Naive thymus-derived CD4-positive, alpha-beta T cell (primary cell): Measurements from ENCODE around the gene RSAD1. TPM values are rescaled to one million over a fixed set of nuclear protein-coding genes. Genes with fewer than 3 reads are reported as not detected.
A peak's percentile ranks its signal among the peaks of the same experiment; 100 is the strongest.

Source experiments
- ATAC-seq: fragments of 150-1000 bp; cut with Tn5 transposase; 2 replicates; pipeline ENCODE4 v1.10.0; 2021; ENCODE audit warnings: mild to moderate bottlenecking, moderate library complexity
- CTCF ChIA-PET: fragments of 350-600 bp; sonication (Branson Sonifier 250); formaldehyde crosslinking; loops from one replicate; lab custom pipeline; 2021; ENCODE audit warnings: antibody characterized with exemption; lab: Charles Lee
- POLR2A ChIA-PET: fragments of 350-600 bp; sonication (Branson Sonifier 250); formaldehyde crosslinking; loops from one replicate; lab custom pipeline; 2021; ENCODE audit warnings: antibody characterized with exemption, inconsistent platforms; lab: Charles Lee
- DNase-seq, 9 donors: peaks; one replicate each; pipeline versions ENCODE4 v3.0.0 to v3.0.0-alpha.2; 2020 to 2022; ENCODE audit warnings: mixed read lengths in 1 of 9
- H3K27ac ChIP-seq: one replicate; pipeline ENCODE4 v1.7.0; 2013; ENCODE audit warnings: mild to moderate bottlenecking, low read depth, low read length, moderate library complexity
- H3K27me3 ChIP-seq, 2 donors: one replicate each; pipeline ENCODE4 v1.7.0; 2013; ENCODE audit warnings: low read length in 2 of 2, mild to moderate bottlenecking in 2 of 2, moderate library complexity in 2 of 2; ENCODE audit not compliant: control insufficient read depth in 2 of 2, insufficient read depth in 2 of 2
- H3K36me3 ChIP-seq, 3 experiments: 1 replicate in 2 of 3; 2 replicates in 1 of 3; pipeline ENCODE4 v1.7.0; 2013; ENCODE audit warnings: low read length in 3 of 3, mild to moderate bottlenecking in 3 of 3, moderate library complexity in 1 of 3; ENCODE audit not compliant: insufficient read depth in 3 of 3, control insufficient read depth in 2 of 3
- H3K4me1 ChIP-seq, 2 donors: one replicate each; pipeline ENCODE4 v1.7.0; 2013; ENCODE audit warnings: low read length in 2 of 2, mild to moderate bottlenecking in 2 of 2, moderate library complexity in 1 of 2; ENCODE audit not compliant: control insufficient read depth in 2 of 2, insufficient read depth in 2 of 2
- H3K4me3 ChIP-seq: 2 replicates; pipeline ENCODE4 v1.7.0; 2013; ENCODE audit warnings: mild to moderate bottlenecking, low read length
- H3K9me3 ChIP-seq, 3 experiments: 1 replicate in 2 of 3; 2 replicates in 1 of 3; pipeline ENCODE4 v1.7.0; 2013; ENCODE audit warnings: low read length in 3 of 3; ENCODE audit not compliant: control insufficient read depth in 2 of 3
- H3K27ac Mint-ChIP-seq, 9 donors: one replicate each; pipeline ENCODE4 v1.8.0; 2020 to 2022; ENCODE audit warnings: mixed read lengths in 9 of 9, mild to moderate bottlenecking in 8 of 9, moderate library complexity in 5 of 9, inconsistent platforms in 2 of 9
- H3K27me3 Mint-ChIP-seq, 5 donors: one replicate each; pipeline ENCODE4 v1.8.0; 2021 to 2022; ENCODE audit warnings: mixed read lengths in 5 of 5, mild to moderate bottlenecking in 1 of 5
- H3K36me3 Mint-ChIP-seq, 5 donors: one replicate each; pipeline ENCODE4 v1.8.0; 2020 to 2022; ENCODE audit warnings: mixed read lengths in 5 of 5, mild to moderate bottlenecking in 3 of 5, inconsistent platforms in 1 of 5
- H3K4me1 Mint-ChIP-seq, 7 donors: one replicate each; pipeline ENCODE4 v1.8.0; 2020 to 2022; ENCODE audit warnings: mixed read lengths in 7 of 7, mild to moderate bottlenecking in 3 of 7, inconsistent platforms in 1 of 7
- H3K4me3 Mint-ChIP-seq, 10 donors: one replicate each; pipeline ENCODE4 v1.8.0; 2020 to 2022; ENCODE audit warnings: mild to moderate bottlenecking in 10 of 10, mixed read lengths in 10 of 10, moderate library complexity in 6 of 10, inconsistent platforms in 2 of 10
- H3K9me3 Mint-ChIP-seq, 11 donors: one replicate each; pipeline ENCODE4 v1.8.0; 2020 to 2022; ENCODE audit warnings: mixed read lengths in 11 of 11, mild to moderate bottlenecking in 4 of 11, inconsistent platforms in 1 of 11, moderate library complexity in 1 of 11
- intact Hi-C, 2 donors: fragments of 100-400 bp; cut with micrococcal nuclease; formaldehyde crosslinking; loops; one replicate each; pipeline ENCODE4 v1.15.1; 2023
- polyA plus RNA-seq, 2 donors: library from polyadenylated mRNA; unstranded; fragments of 300-500 nt; fragmentation: Illumina TruSeq; gene quantifications; one replicate each; pipeline ENCODE4 v1.2.3, GENCODE V29; 2021
- total RNA-seq, 6 experiments: library from RNA in 5 of 6; stranded (reverse) in 5 of 6; gene quantifications; 1 replicate in 5 of 6; 2 replicates in 1 of 6; pipeline ENCODE4 v1.2.3 and lab custom pipeline; 2021 to 2026

Gene RSAD1
- total and polyA plus RNA-seq, 7 experiments from 2014 or later, result 38.3 to 91.0 (median 56.8) TPM

DNA sequence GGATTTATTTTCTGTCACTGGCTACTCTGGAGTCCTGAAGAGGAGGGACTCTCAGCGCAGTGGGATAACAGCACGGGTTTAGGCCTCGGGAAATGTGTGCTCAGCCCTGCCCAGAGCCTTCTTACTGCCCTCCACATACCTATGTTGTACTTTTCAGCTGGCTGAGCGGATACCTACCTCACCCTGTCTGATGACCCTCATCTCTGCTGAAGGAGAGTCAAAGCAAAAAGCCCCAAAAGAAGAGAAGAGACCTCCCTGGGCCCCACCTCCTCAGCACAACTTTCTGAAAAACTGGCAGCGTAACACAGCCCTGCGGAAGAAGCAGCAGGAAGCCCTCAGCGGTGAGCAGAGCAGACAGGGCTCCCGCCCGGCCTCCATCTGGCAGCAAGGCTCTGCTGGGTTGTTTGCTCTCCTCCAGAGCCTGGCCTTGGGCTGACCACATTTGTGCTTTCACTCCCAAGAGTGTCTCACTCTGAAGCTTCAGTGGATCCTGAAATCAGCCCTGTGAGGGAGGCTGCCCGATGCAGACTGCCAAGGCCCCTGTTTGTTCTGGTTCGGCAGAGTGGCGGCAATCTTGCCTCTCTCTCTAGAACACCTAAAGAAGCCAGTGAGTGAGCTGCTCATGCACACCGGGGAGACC, 39.8 kb downstream of the RSAD1 start:
- ChIA-PET CTCF (interaction anchor here (1.8 kb wide), 1 partner anchor 18 kb away, joined by 7 read pairs; no protein-coding TSS in a partner anchor), POLR2A (no interaction called here)
- H3K27me3 Mint-ChIP-seq, result no peaks in the 10 kb centered on the region
- peaks cover 0 to 23% (median 12%) of the 10 kb centered on the region in 7 donors for H3K4me1 Mint-ChIP-seq
- no peaks in the 10 kb centered on the region for H3K9me3 Mint-ChIP-seq
- H3K27me3 ChIP-seq, result no peaks in the 10 kb centered on the region
- no peaks in the 10 kb centered on the region for H3K9me3 ChIP-seq
- intact Hi-C loops, result no loop called here
- H3K27ac ChIP-seq, result no peak overlapping the region
- peak overlapping the region in 6 of 9 donors; percentile 9 to 45 (median 28) for H3K27ac Mint-ChIP-seq
- no peaks in the 10 kb centered on the region for H3K36me3 ChIP-seq
- H3K4me1 ChIP-seq, result peaks cover 0 to 8% of the 10 kb centered on the region in 2 donors
- H3K4me3 ChIP-seq, result no peak overlapping the region
- no peaks in the 10 kb centered on the region for H3K36me3 Mint-ChIP-seq
- ATAC-seq (no peak), DNase-seq (no peak)
- H3K4me3 Mint-ChIP-seq, result peak overlapping the region in 1 of 10 donors; percentile 2

DNA sequence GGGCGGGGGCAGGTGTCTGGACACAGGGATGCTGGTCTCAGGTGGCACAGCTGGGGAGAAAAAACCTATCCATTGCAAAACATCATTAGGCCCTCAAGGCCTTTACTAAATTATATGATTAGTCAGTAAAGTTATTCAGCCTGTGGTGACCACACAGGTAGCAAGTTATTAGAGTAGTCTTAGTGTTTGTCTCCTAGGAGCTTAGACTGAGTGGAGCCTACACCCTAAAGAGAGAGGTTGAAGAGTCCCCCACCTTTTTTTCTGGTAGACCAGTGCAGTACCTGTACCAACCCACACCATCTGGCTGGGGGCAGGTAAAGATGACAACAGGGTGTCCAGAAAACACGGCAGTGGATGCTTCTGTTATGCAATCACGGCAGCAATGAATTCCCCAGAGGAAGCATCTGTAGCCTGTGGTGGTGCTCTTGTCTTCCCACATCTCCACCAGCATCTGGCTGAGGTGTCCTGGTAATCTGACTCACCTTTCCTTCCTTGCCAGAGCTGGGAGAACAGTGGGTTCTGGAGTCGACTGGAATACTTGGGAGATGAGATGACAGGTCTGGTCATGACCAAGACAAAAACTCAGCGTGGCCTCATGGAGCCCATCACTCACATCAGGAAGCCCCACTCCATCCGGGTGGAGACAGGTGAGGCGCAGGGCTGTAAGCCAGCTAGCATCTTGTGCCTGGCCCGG, 40.6 kb downstream of the RSAD1 start:
- H3K9me3 ChIP-seq, result no peaks in the 10 kb centered on the region
- H3K4me3 ChIP-seq, result no peak overlapping the region
- H3K4me1 Mint-ChIP-seq, result peaks cover 0 to 23% (median 12%) of the 10 kb centered on the region in 7 donors
- DNase-seq (no peak), ATAC-seq (no peak)
- ChIA-PET POLR2A (no interaction called here), CTCF (interaction anchor here (0.6 kb wide), 1 partner anchor 36 kb away, joined by 3 read pairs; no protein-coding TSS in a partner anchor)
- H3K4me1 ChIP-seq, result peaks cover 0 to 8% of the 10 kb centered on the region in 2 donors
- peak overlapping the region in 1 of 9 donors; percentile 21 for H3K27ac Mint-ChIP-seq
- H3K36me3 Mint-ChIP-seq, result no peaks in the 10 kb centered on the region
- intact Hi-C loops, result no loop called here
- H3K27ac ChIP-seq, result no peak overlapping the region
- no peaks in the 10 kb centered on the region for H3K36me3 ChIP-seq
- no peaks in the 10 kb centered on the region for H3K9me3 Mint-ChIP-seq
- no peaks in the 10 kb centered on the region for H3K27me3 Mint-ChIP-seq
- H3K27me3 ChIP-seq, result no peaks in the 10 kb centered on the region
- no peak overlapping the region for H3K4me3 Mint-ChIP-seq

DNA sequence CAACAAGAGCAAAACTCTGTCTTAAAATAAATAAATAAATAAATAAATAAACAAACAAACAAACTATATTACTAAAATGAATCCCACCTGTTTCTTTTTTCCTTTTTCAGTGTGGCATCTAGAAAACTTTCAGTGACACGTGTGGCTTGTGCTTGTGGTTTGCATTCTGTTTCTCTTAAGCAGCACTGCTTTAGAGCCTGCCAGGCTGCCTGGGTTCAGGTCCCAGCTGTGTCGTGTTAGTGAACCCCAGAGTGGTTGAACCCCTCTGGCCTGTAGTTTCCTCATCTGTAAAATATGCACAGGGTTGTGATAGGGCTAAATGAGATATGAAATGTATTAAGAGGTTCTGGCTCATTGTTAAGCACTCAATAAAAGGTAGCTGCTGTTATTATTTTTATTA, 41.8 kb downstream of the RSAD1 start:
- H3K9me3 ChIP-seq, result no peaks in the 10 kb centered on the region
- peaks cover 0 to 8% of the 10 kb centered on the region in 2 donors for H3K4me1 ChIP-seq
- Mint-ChIP-seq H3K4me3 (no peak overlapping the region), H3K36me3 (no peaks in the 10 kb centered on the region), H3K27me3 (no peaks in the 10 kb centered on the region), H3K4me1 (peaks cover 0 to 21% (median 12%) of the 10 kb centered on the region in 7 donors), H3K9me3 (no peaks in the 10 kb centered on the region), H3K27ac (no peak overlapping the region)
- intact Hi-C loops, result no loop called here
- no peak for DNase-seq
- no peaks in the 10 kb centered on the region for H3K27me3 ChIP-seq
- H3K27ac ChIP-seq, result no peak overlapping the region
- POLR2A ChIA-PET, result interaction anchor here (0.6 kb wide), 1 partner anchor 453 kb away, joined by 3 read pairs; no protein-coding TSS in a partner anchor
- no peak for ATAC-seq
- H3K4me3 ChIP-seq, result no peak overlapping the region
- H3K36me3 ChIP-seq, result no peaks in the 10 kb centered on the region
- CTCF ChIA-PET, result no interaction called here

DNA sequence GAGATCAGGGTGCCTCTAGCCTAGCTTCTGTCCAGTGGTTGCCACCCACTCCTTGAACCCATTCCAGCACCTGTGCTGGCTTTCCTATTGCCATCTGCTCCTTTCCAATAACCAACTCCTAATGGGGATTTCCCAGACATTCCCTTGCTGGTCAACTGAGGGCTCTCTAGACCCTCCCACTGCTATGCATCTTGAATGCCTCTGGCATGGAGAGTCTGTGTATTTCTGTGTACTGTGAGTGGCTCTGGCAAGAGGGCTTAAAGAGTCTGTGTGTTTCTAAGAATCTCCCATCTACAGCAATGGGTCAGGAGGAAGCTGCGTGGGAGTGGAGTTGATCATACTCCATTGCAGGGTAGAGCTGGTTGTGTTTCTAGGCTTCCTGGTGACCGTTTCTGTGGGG, 42.9 kb downstream of the RSAD1 start:
- Mint-ChIP-seq H3K27me3 (no peaks in the 10 kb centered on the region), H3K4me1 (peaks cover 0 to 20% (median 11%) of the 10 kb centered on the region in 7 donors), H3K36me3 (no peaks in the 10 kb centered on the region), H3K27ac (no peak overlapping the region), H3K9me3 (no peaks in the 10 kb centered on the region), H3K4me3 (no peak overlapping the region)
- intact Hi-C loops, result no loop called here
- H3K36me3 ChIP-seq, result no peaks in the 10 kb centered on the region
- no peak for ATAC-seq
- H3K4me1 ChIP-seq, result peaks cover 0 to 7% of the 10 kb centered on the region in 2 donors
- no peaks in the 10 kb centered on the region for H3K27me3 ChIP-seq
- ChIA-PET POLR2A (no interaction called here), CTCF (no interaction called here)
- DNase-seq, result no peak
- H3K9me3 ChIP-seq, result no peaks in the 10 kb centered on the region
- no peak overlapping the region for H3K4me3 ChIP-seq
- H3K27ac ChIP-seq, result no peak overlapping the region

DNA sequence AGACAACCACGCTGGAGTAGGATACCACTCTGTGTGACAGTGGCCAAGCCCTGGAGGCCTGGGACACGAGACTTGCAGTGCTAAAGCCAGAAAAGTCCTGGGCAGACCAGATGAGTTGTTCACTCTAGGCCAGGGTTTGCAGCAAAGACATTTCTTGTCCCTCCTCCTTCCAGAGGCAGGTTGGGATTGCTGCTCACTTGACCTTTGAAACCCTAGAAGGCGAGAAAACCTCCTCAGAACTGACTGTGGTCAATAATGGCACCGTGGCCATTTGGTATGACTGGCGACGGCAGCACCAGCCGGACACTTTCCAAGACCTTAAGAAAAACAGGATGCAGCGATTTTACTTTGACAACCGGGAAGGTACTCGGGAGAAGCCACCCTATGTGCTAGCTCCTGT, 44.1 kb downstream of the RSAD1 start:
- Mint-ChIP-seq H3K27me3 (no peaks in the 10 kb centered on the region), H3K4me1 (peaks cover 0 to 7% (median 0%) of the 10 kb centered on the region in 7 donors), H3K4me3 (no peak overlapping the region), H3K9me3 (no peaks in the 10 kb centered on the region), H3K27ac (no peak overlapping the region), H3K36me3 (no peaks in the 10 kb centered on the region)
- no peaks in the 10 kb centered on the region for H3K27me3 ChIP-seq
- DNase-seq (no peak), ATAC-seq (no peak)
- H3K36me3 ChIP-seq, result no peaks in the 10 kb centered on the region
- POLR2A ChIA-PET, result no interaction called here
- no peaks in the 10 kb centered on the region for H3K9me3 ChIP-seq
- intact Hi-C loops, result no loop called here
- H3K4me3 ChIP-seq, result no peak overlapping the region
- no peaks in the 10 kb centered on the region for H3K4me1 ChIP-seq
- H3K27ac ChIP-seq, result no peak overlapping the region
- CTCF ChIA-PET, result no interaction called here

DNA sequence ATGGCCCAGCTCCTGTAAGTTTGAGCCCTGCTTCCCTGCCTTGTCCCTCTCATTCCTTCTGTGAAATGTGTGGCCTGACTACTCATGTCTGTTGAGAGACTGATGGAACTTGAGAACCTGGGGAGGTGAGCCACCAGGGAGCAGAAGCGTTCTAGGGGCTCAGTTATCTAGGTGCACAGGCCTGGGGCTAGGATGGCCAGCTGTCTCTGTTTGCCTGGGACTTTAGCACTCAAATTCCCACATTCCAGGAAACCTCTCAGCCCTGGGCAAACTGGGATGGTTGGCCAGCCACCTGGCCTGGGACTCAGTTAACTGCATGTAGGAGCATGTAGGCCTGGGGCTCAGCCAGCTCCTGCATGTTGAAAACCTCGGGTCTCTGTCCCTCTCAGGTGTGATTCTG, 44.5 kb downstream of the RSAD1 start:
- intact Hi-C loops, result no loop called here
- no peak overlapping the region for H3K27ac ChIP-seq
- H3K9me3 Mint-ChIP-seq, result no peaks in the 10 kb centered on the region
- peaks cover 0 to under 1% (median 0%) of the 10 kb centered on the region in 5 donors for H3K27me3 Mint-ChIP-seq
- H3K36me3 Mint-ChIP-seq, result no peaks in the 10 kb centered on the region
- H3K27me3 ChIP-seq, result no peaks in the 10 kb centered on the region
- peaks cover 0 to 4% (median 0%) of the 10 kb centered on the region in 7 donors for H3K4me1 Mint-ChIP-seq
- DNase-seq, result no peak
- ChIA-PET CTCF (no interaction called here), POLR2A (no interaction called here)
- no peaks in the 10 kb centered on the region for H3K9me3 ChIP-seq
- H3K27ac Mint-ChIP-seq, result no peak overlapping the region
- no peak overlapping the region for H3K4me3 Mint-ChIP-seq
- H3K4me3 ChIP-seq, result no peak overlapping the region
- no peaks in the 10 kb centered on the region for H3K4me1 ChIP-seq
- no peaks in the 10 kb centered on the region for H3K36me3 ChIP-seq
- ATAC-seq, result no peak
